D341Med (cell line): ENCODE measurements around the gene ZFHX2.

Source experiments
- DNase-seq: peaks from one replicate; pipeline ENCODE4 v3.0.0; 2012; ENCODE audit warnings: low spot score

ZFHX2 gene

GRCh38 chr14:23518709-23519108 lies 32.9 kb downstream of the ZFHX2 start:
- DNase-seq = no peak

GRCh38 chr14:23517650-23518326 lies 33.8 kb downstream of the ZFHX2 start:
- no peak for DNase-seq

DNA sequence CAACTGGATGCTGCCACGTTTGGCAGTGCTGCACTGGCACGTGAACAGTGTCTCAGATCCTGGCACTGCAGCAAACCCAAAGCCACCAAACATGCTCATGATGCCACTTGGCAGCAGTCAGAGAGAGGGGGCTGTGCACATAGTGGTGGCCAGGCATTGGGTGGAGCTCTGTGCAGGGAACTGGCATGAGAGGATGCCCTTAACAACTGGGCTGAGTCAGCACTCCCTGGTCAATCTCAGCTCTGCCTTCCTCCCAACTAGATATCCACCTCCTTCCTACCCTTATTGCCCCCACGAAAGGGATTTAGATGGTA lies 37.0 kb downstream of the ZFHX2 start:
- DNase-seq = no peak

DNA sequence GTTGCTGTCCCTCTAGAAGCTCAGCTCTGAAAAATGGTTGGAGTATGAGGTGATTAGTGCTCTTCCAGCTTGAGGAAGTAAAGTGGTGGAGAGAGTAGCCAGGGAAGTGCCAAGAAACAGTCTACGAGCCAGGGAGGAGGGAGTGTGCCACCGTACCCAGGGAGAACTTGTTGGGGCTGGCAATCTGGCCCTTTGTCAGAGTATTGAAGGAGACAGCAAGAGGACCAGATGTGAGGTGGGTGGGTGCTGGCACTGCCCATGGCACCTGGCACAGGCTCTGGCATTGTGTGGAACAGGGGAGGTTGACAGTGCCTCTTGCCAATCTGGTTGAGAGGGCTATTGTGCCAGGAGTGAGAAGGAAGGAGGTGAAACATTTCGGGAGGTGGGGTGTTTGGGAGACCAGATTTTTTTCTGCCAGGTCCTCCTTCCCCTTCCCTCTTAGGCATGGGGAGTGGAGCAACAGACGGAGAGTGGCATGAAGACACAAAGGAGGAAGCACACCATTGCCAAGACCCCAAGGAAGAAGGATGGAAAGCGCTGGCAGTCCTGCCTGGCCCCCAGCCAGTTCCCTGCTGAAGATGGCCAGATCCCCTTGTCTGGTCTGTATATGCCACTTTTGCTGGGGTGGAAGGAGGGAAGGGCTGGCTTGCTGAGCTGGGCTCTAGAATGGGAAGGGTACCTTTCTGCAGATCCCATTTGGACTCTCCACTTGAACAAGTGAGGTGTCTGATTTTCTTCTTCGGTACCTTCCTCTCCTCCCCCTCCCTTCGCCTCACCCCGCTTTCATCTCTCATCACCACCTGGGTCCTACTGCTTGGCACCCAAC lies 37.5 kb downstream of the ZFHX2 start:
- no peak for DNase-seq

- DNase-seq = peak; percentile 90
Measured at GRCh38 chr14:23513005-23513817, 38.4 kb downstream of the ZFHX2 start.

- peak; percentile 75 for DNase-seq
Measured at GRCh38 chr14:23512156-23512555, 39.4 kb downstream of the ZFHX2 start.

DNA sequence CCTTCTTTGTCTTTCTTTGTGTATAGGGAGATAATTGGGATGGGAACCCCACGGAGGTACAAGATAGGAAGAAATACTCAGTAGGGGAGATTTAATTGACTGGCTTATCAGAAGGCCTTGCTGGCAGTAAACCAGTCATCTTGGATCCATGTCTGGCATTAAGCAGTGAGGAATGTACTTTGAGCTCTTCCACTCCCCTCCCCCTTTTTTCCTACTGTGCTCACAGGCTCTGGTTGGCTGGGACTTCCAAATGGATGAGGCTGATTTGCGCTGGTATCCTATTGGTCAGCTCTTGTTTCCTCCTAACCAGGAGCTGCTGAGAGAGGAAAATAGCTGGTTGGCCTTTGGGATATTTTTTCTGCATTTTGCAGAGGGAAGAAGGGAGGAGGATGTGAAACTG lies 57.3 kb downstream of the ZFHX2 start:
- no peak for DNase-seq

GRCh38 chr14:23492618-23493272 lies 58.8 kb downstream of the ZFHX2 start:
- DNase-seq = no peak

GRCh38 chr14:23487216-23487615 lies 64.3 kb downstream of the ZFHX2 start:
- peak; percentile 46 for DNase-seq

DNA sequence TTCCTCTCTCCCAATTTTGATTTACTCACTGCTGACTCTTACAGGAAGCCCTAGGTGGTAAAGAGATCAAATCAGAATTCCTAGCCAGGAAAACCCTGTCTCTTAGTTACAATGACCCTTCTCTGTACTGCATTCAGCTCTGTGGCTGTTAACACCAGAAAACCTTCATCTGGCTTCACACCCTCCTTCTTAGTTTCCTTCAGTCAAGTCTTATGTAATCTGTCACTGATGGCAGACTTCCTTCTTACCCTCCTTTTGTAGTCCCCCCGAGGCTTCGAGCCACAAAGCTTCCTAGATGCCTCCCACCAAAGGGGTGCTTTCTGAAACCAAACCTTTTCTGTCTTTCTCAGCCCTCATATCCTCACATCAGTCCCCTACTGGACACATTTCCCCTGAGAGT lies 65.5 kb downstream of the ZFHX2 start:
- no peak for DNase-seq

DNA sequence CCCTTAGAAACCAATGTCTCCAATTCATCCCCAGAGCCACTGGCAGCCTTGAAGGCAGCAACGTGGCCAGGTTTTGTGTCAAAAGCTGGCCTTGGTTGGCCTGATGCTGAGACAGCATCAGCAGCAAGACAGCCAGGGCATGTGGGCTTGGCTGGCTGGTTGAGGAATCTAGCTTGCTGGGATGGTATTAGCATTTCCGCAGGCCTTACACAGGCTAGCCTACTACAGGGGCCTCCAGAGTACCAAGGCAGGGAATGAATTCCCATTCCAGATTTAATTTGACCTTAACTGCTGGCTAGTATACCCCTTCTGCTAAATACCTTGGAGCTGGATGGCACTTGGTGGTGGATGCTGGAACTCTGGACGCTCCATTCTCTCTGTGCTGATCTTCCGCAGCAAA lies 66.2 kb downstream of the ZFHX2 start:
- DNase-seq = no peak

GRCh38 chr14:23483236-23483854 lies 68.2 kb downstream of the ZFHX2 start:
- DNase-seq = peak; percentile 90

DNA sequence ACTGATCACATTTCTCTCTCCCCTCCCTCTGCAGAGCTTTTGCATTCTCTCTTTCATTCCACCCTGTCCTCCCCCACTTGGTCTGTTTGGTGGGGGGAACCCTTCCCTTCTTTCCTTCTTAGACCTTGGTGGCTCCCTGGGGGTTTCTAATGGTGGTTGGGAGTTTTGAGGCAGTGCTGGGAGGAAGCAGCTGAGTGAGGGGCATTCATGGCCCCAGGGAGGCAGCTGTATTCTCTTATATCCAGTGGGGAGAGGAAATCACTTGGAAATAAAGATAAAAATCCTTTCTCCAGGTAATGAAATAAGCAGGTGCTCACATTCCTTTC lies 68.8 kb downstream of the ZFHX2 start:
- DNase-seq = no peak

- DNase-seq = no peak
Measured at GRCh38 chr14:23481979-23482822, 69.4 kb downstream of the ZFHX2 start.

- no peak for DNase-seq
Measured at GRCh38 chr14:23481362-23481970, 70.1 kb downstream of the ZFHX2 start.

DNA sequence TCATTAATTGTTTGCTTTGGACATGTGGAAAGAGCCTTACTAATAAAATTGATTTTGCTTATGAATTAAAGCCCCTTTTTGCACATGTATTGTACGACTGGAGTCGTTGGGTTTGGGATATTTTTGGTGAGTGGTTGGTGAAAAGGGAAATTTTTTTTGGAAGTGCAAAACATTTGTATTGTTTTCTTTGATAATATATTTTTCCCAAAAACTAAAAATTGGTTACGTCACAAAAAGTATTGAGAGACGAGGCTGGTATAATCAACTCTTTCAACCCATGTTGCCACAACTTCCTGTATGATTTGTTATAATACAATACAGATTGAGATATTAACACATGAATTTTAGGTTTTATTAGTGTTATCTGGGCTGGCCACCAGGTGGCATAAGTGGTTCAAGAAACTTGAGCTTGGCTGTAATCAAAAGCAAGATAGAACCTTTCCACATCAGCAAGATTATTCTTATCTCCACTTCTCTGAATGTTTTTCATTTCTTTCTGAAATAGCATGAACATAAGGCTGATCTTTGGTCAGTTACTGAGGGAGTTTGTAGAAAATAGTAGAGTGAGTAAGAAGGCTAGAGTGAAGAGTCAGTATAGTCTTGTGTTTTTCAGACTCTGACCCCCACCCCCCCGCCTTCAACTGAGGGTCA lies 73.3 kb downstream of the ZFHX2 start:
- DNase-seq = peak; percentile 53

GRCh38 chr14:23470947-23471346 lies 80.6 kb downstream of the ZFHX2 start:
- no peak for DNase-seq
